Breast epithelium (tissue), 3 donors: ENCODE data around the gene OXSR1.

Experiments
- CTCF ChIP-seq, 3 donors: fragments of 450-650 bp; IDR thresholded peaks; one replicate each; pipeline ENCODE4 v1.5.1; 2016 to 2017; ENCODE audit warnings: antibody characterized with exemption in 3 of 3, mild to moderate bottlenecking in 3 of 3, moderate library complexity in 3 of 3
- POLR2A ChIP-seq: fragments of 450-650 bp; IDR thresholded peaks from one replicate; pipeline ENCODE4 v1.6.1; 2016; ENCODE audit warnings: antibody characterized with exemption, mild to moderate bottlenecking, moderate library complexity

- no peak for TF ChIP-seq CTCF (IDR thresholded peaks at IDR 0.05)
- no peak for TF ChIP-seq POLR2A
These were observed 25.1 kb downstream of the OXSR1 start for GRCh38 chr3:38190481-38190881.
